DND-41 (cell line): ENCODE results near the gene RAD51B.

Experiments used
- CTCF ChIP-seq: IDR thresholded peaks from 2 replicates; pipeline ENCODE4 v1.5.1; 2012; ENCODE audit warnings: borderline replicate concordance, low read length, moderate library complexity, mild to moderate bottlenecking; ENCODE audit not compliant: poor library complexity, severe bottlenecking; ENCODE audit errors: extremely low read depth
- EZH2 ChIP-seq: IDR thresholded peaks from 3 replicates; pipeline ENCODE4 v1.6.1; 2012; ENCODE audit warnings: borderline replicate concordance, low read depth, mild to moderate bottlenecking, moderate library complexity, low read length, inconsistent platforms; ENCODE audit not compliant: severe bottlenecking

GRCh38 chr14:68506645-68507419 lies 687.3 kb downstream of the RAD51B start:
- TF ChIP-seq CTCF (no peak), EZH2 (no peak)
